ENCODE data around the gene CUBN.

The CUBN gene

GRCh38 chr10:16950656-16951601 is 178.7 kb downstream of the CUBN start:
- no peak for DNase-seq (ENCODE audit: low spot score)

GRCh38 chr10:16949816-16950215 is 179.8 kb downstream of the CUBN start:
- no peak for DNase-seq (ENCODE audit: low spot score)

- no peak for DNase-seq (ENCODE audit: low spot score)
Measured at GRCh38 chr10:16948361-16948760, 181.2 kb downstream of the CUBN start.

- DNase-seq (ENCODE audit: low spot score): no peak
Measured at GRCh38 chr10:16947069-16947468, 182.5 kb downstream of the CUBN start.

GRCh38 chr10:16945593-16945992 is 184.0 kb downstream of the CUBN start:
- no peak for DNase-seq (ENCODE audit: low spot score)

GRCh38 chr10:16944986-16945385 is 184.6 kb downstream of the CUBN start:
- no peak for DNase-seq (ENCODE audit: low spot score)

GRCh38 chr10:16944402-16944801 is 185.2 kb downstream of the CUBN start:
- no peak for DNase-seq (ENCODE audit: low spot score)

GRCh38 chr10:16943295-16944285 is 186.0 kb downstream of the CUBN start:
- no peak for DNase-seq (ENCODE audit: low spot score)

- no peak for DNase-seq (ENCODE audit: low spot score)
Measured at GRCh38 chr10:16942381-16943078, 187.1 kb downstream of the CUBN start.

GRCh38 chr10:16941870-16942269 is 187.7 kb downstream of the CUBN start:
- no peak for DNase-seq (ENCODE audit: low spot score)

GRCh38 chr10:16941067-16941466 is 188.5 kb downstream of the CUBN start:
- no peak for DNase-seq (ENCODE audit: low spot score)

- DNase-seq (ENCODE audit: low spot score): no peak
Measured at GRCh38 chr10:16938952-16939351, 190.7 kb downstream of the CUBN start.

GRCh38 chr10:16934461-16934860 is 195.2 kb downstream of the CUBN start:
- DNase-seq (ENCODE audit: low spot score): no peak

GRCh38 chr10:16933783-16934182 is 195.8 kb downstream of the CUBN start:
- DNase-seq (ENCODE audit: low spot score): no peak

GRCh38 chr10:16931930-16932329 is 197.7 kb downstream of the CUBN start:
- DNase-seq (ENCODE audit: low spot score): no peak

- no peak for DNase-seq (ENCODE audit: low spot score)
Measured at GRCh38 chr10:16930540-16930939, 199.1 kb downstream of the CUBN start.

GRCh38 chr10:16929069-16929468 is 200.5 kb downstream of the CUBN start:
- no peak for DNase-seq (ENCODE audit: low spot score)

- DNase-seq (ENCODE audit: low spot score): no peak
Measured at GRCh38 chr10:16927546-16927945, 202.1 kb downstream of the CUBN start.

- no peak for DNase-seq (ENCODE audit: low spot score)
Measured at GRCh38 chr10:16923726-16924125, 205.9 kb downstream of the CUBN start.

- no peak for DNase-seq (ENCODE audit: low spot score)
Measured at GRCh38 chr10:16923309-16923708, 206.3 kb downstream of the CUBN start.

- DNase-seq (ENCODE audit: low spot score): no peak
Measured at GRCh38 chr10:16919121-16919982, 210.3 kb downstream of the CUBN start.
